Caco-2 (cell line): ENCODE results near the gene RPL15. TPM values are rescaled to one million over a fixed set of nuclear protein-coding genes. Genes with fewer than 3 reads are reported as not detected.

Experiments used
- BruUV-seq: library from RNA; stranded (reverse); fragments of 400-500 nt; replicated peaks from 2 replicates; lab custom pipeline; 2021; lab: Mats Ljungman, UMichigan
- CTCF ChIA-PET: fragments of 300-600 bp; sonication (Branson Sonifier 250); formaldehyde crosslinking; loops from one replicate; lab custom pipeline; 2022; ENCODE audit warnings: antibody characterized with exemption; lab: Charles Lee
- POLR2A ChIA-PET: fragments of 300-600 bp; sonication (Branson Sonifier 250); formaldehyde crosslinking; loops from one replicate; lab custom pipeline; 2022; ENCODE audit warnings: antibody characterized with exemption; lab: Charles Lee
- DNase-seq, 2 experiments: peaks; one replicate each; pipeline versions ENCODE4 v3.0.0 to v3.0.0-alpha.2; 2020 to 2022
- H3K27me3 ChIP-seq: replicated peaks from 2 replicates; pipeline ENCODE4 v1.6.0; 2011; ENCODE audit warnings: low read length; ENCODE audit not compliant: control insufficient read depth, insufficient read depth
- H3K36me3 ChIP-seq: 2 replicates; pipeline ENCODE4 v1.5.1; 2011; ENCODE audit warnings: low read length; ENCODE audit not compliant: control insufficient read depth, insufficient read depth
- H3K4me1 ChIP-seq: fragments of 250-450 bp; sonication (Bioruptor Pico); 2 replicates; pipeline ENCODE4 v1.5.1; 2020; ENCODE audit warnings: mild to moderate bottlenecking
- H3K4me3 ChIP-seq: 2 replicates; pipeline ENCODE4 v1.5.1; 2011; ENCODE audit warnings: low read depth, mild to moderate bottlenecking, control low read depth, low read length
- H3K9me3 ChIP-seq: fragments of 250-450 bp; sonication (Bioruptor Pico); 2 replicates; pipeline ENCODE4 v1.5.1; 2020; ENCODE audit warnings: mild to moderate bottlenecking, moderate library complexity
- H3K27ac Mint-ChIP-seq: one replicate; pipeline ENCODE4 v1.8.0; 2022; ENCODE audit warnings: mixed read lengths; ENCODE audit not compliant: unreplicated experiment
- H3K27me3 Mint-ChIP-seq: one replicate; pipeline ENCODE4 v1.8.0; 2022; ENCODE audit warnings: mixed read lengths; ENCODE audit not compliant: insufficient read depth, unreplicated experiment
- H3K36me3 Mint-ChIP-seq: one replicate; pipeline ENCODE4 v1.8.0; 2022; ENCODE audit warnings: mild to moderate bottlenecking, mixed read lengths; ENCODE audit not compliant: insufficient read depth, unreplicated experiment
- H3K4me1 Mint-ChIP-seq: one replicate; pipeline ENCODE4 v1.8.0; 2022; ENCODE audit warnings: low read depth, mixed read lengths; ENCODE audit not compliant: unreplicated experiment
- H3K4me3 Mint-ChIP-seq: one replicate; pipeline ENCODE4 v1.8.0; 2022; ENCODE audit warnings: mild to moderate bottlenecking, moderate library complexity, mixed read lengths; ENCODE audit not compliant: unreplicated experiment
- H3K9me3 Mint-ChIP-seq: one replicate; pipeline ENCODE4 v1.8.0; 2022; ENCODE audit warnings: mixed read lengths; ENCODE audit not compliant: unreplicated experiment
- intact Hi-C: fragments of 100-400 bp; cut with micrococcal nuclease; formaldehyde crosslinking; loops from one replicate; pipeline ENCODE4 v1.10.0; 2022; ENCODE audit not compliant: unreplicated experiment
- total RNA-seq: library from RNA; stranded (reverse); gene quantifications from 2 replicates; pipeline ENCODE4 v1.2.3, GENCODE V29; 2022
- TF ChIP-seq, protein P1 (sequence below), 2 experiments: fragments of 200-600 bp in 1 of 2; IDR thresholded peaks; 1 replicate in 1 of 2; 2 replicates in 1 of 2; pipeline versions ENCODE4 v1.5.1 to v1.8.0; 2011 to 2022; ENCODE audit warnings: antibody characterized with exemption in 1 of 2, control low read depth in 1 of 2, inconsistent platforms in 1 of 2, low read depth in 1 of 2, low read length in 1 of 2, mild to moderate bottlenecking in 1 of 2, moderate library complexity in 1 of 2; ENCODE audit not compliant: insufficient read depth in 1 of 2, severe bottlenecking in 1 of 2, unreplicated experiment in 1 of 2

RPL15 gene
- total RNA-seq, 1 experiment from 2014 or later = 1,698 TPM

DNA sequence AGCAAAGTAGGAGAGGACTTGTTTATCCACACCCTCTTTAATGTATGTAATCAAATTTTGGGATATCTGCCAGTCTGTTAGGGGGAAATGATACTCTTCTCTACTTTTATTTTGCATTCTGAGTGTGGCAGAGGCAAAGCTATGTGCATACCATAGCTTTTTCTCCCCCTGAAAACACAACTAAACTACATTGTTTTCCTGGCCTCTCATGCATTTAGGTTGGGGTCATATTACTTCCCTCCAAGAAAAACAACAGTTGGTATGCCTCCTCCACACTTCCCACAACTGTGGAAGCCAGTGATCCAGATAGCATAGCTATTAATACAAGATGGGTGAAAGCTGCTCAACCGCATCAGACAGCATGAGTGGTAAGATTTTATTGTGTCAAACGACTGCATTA lies 6.9 kb downstream of the RPL15 start:
- Histone ChIP-seq H3K36me3 (peaks cover 2% of the 10 kb centered on the region; the same call in 1 of the 2 replicates), H3K4me3 (no peak overlapping the region), H3K4me1 (peaks cover 20% of the 10 kb centered on the region), H3K9me3 (no peaks in the 10 kb centered on the region), H3K27me3 (no peaks in the 10 kb centered on the region)
- BruUV-seq = no TSS peak
- Mint-ChIP-seq H3K4me3 (no peak overlapping the region), H3K4me1 (no peaks in the 10 kb centered on the region), H3K36me3 (peaks cover 53% of the 10 kb centered on the region), H3K27ac (no peak overlapping the region), H3K9me3 (no peaks in the 10 kb centered on the region), H3K27me3 (no peaks in the 10 kb centered on the region)
- TF ChIP-seq, protein P1, sequence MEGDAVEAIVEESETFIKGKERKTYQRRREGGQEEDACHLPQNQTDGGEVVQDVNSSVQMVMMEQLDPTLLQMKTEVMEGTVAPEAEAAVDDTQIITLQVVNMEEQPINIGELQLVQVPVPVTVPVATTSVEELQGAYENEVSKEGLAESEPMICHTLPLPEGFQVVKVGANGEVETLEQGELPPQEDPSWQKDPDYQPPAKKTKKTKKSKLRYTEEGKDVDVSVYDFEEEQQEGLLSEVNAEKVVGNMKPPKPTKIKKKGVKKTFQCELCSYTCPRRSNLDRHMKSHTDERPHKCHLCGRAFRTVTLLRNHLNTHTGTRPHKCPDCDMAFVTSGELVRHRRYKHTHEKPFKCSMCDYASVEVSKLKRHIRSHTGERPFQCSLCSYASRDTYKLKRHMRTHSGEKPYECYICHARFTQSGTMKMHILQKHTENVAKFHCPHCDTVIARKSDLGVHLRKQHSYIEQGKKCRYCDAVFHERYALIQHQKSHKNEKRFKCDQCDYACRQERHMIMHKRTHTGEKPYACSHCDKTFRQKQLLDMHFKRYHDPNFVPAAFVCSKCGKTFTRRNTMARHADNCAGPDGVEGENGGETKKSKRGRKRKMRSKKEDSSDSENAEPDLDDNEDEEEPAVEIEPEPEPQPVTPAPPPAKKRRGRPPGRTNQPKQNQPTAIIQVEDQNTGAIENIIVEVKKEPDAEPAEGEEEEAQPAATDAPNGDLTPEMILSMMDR (IDR thresholded peaks at IDR 0.05; ENCODE audit: insufficient read depth in 1 of 2, low read depth in 1 of 2, low read length in 1 of 2, severe bottlenecking in 1 of 2, unreplicated experiment in 1 of 2) = no peak
- ChIA-PET CTCF (no interaction called here), POLR2A (interaction anchor here (0.6 kb wide), 1 partner anchor 84 kb away, joined by 3 read pairs; no protein-coding TSS in a partner anchor)
- DNase-seq = no peak
- intact Hi-C loops = no loop called here

GRCh38 chr3:23926246-23926645 lies 9.3 kb downstream of the RPL15 start:
- Histone ChIP-seq H3K27me3 (no peaks in the 10 kb centered on the region), H3K4me1 (peaks cover 7% of the 10 kb centered on the region), H3K9me3 (no peaks in the 10 kb centered on the region), H3K4me3 (no peak overlapping the region), H3K36me3 (no peaks in the 10 kb centered on the region)
- DNase-seq = no peak
- intact Hi-C loops = loop anchor here (2.0 kb wide), 1 partner anchor 73 kb away; no protein-coding TSS in a partner anchor
- Mint-ChIP-seq H3K36me3 (peaks cover 29% of the 10 kb centered on the region), H3K4me1 (no peaks in the 10 kb centered on the region), H3K9me3 (no peaks in the 10 kb centered on the region), H3K27me3 (no peaks in the 10 kb centered on the region), H3K4me3 (no peak overlapping the region), H3K27ac (no peak overlapping the region)
- TF ChIP-seq, protein P1 (IDR thresholded peaks at IDR 0.05; ENCODE audit: insufficient read depth in 1 of 2, low read depth in 1 of 2, low read length in 1 of 2, severe bottlenecking in 1 of 2, unreplicated experiment in 1 of 2) = no peak
- ChIA-PET CTCF (no interaction called here), POLR2A (interaction anchor here (2.3 kb wide), 1 partner anchor 10 kb away, joined by 13 read pairs; the partner anchor contains the start of genes NKIRAS1 and RPL15)
- BruUV-seq = no TSS peak

DNA sequence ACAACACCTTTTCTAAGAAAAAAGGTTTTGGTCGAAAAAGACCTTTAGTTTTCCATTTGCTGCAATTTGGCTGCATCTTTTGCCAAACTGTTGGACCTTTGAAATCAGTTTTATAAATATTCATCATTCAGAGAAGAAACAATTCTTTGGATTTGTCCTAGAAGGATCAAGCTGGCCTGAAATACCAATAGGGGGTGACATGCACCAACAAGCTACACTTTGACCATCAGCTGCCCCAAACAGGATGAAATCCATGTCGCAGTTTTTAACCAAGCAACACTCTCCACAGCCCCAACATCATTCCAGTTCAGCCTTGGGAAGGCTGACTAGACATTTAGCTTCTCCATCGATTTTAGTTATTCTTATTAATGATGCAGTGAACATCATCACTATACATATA lies 9.8 kb downstream of the RPL15 start:
- Histone ChIP-seq H3K27me3 (no peaks in the 10 kb centered on the region), H3K9me3 (no peaks in the 10 kb centered on the region), H3K4me1 (peaks cover 7% of the 10 kb centered on the region), H3K36me3 (no peaks in the 10 kb centered on the region), H3K4me3 (no peak overlapping the region)
- TF ChIP-seq, protein P1 (IDR thresholded peaks at IDR 0.05; ENCODE audit: insufficient read depth in 1 of 2, low read depth in 1 of 2, low read length in 1 of 2, severe bottlenecking in 1 of 2, unreplicated experiment in 1 of 2) = peak in 1 of 2 experiments; percentile 13
- ChIA-PET POLR2A (interaction anchor here (2.3 kb wide), 1 partner anchor 10 kb away, joined by 13 read pairs; the partner anchor contains the start of genes NKIRAS1 and RPL15), CTCF (interaction anchor here (1.3 kb wide), 1 partner anchor 10 kb away, joined by 3 read pairs; the partner anchor contains the start of genes NKIRAS1 and RPL15)
- no peaks in the 10 kb centered on the region for H3K9me3 Mint-ChIP-seq
- H3K4me3 Mint-ChIP-seq = no peak overlapping the region
- no peaks in the 10 kb centered on the region for H3K27me3 Mint-ChIP-seq
- intact Hi-C loops = loop anchor here (2.0 kb wide), 1 partner anchor 72 kb away; no protein-coding TSS in a partner anchor
- DNase-seq = no peak
- H3K36me3 Mint-ChIP-seq = peaks cover 24% of the 10 kb centered on the region
- no peaks in the 10 kb centered on the region for H3K4me1 Mint-ChIP-seq
- no TSS peak for BruUV-seq
- H3K27ac Mint-ChIP-seq = no peak overlapping the region
